ENCODE results near the gene CEP112. TPM values are rescaled to one million over a fixed set of nuclear protein-coding genes. Genes with fewer than 3 reads are reported as not detected.

CEP112 gene
- total and polyA plus RNA-seq, 2 of the 13 experiments (the other 11 are each of a cell fraction or from before 2014, with no cell fraction given) = 1.2 to 3.4 TPM

DNA sequence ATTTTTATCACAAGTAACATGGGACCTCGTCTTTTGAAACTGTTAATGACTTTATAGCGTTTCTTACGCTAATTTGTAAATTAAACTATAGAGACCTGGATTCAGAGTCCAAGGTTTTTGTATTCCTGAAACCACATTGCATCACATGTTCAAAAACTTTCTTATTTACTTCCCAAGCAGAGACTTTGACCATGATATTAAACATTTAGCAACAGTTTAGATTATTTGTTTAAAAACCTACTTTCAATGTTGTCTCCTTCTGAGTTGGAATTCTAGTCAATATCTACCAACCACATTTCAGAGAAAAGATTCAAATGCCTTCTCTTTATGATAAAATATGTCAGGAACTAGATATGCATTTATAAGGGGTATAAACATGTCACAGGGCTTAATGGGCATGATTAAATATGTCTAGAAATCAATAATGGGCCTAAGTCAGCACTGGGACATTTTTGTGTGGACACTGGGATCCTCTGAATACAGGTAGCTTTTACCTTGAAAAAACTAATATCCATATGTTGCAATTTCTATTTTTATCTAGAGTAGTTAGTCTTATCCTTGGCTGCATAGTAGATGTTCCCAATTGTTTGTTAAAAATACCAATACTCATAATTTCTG lies 43.6 kb upstream of the CEP112 start (continued):
- no peak for TF ChIP-seq ZBTB2 (CRISPR knock-in tag; IDR thresholded peaks at IDR 0.05; ENCODE audit: low read depth)
- TF ChIP-seq MEIS1 (CRISPR knock-in tag; IDR thresholded peaks at IDR 0.05; ENCODE audit: borderline replicate concordance) = no peak
- TF ChIP-seq THAP9 (CRISPR knock-in tag; IDR thresholded peaks at IDR 0.05; ENCODE audit: borderline replicate concordance) = no peak
- no peak for TF ChIP-seq AGO2 (optimal IDR thresholded peaks at IDR 0.05; ENCODE audit: low read depth, low read length)
- TF ChIP-seq TRIM24 (CRISPR knock-in tag; IDR thresholded peaks at IDR 0.05) = 0 out of 2 replicates have a peak, but pooled peaks have one; percentile 46
- TF ChIP-seq HOXD1 (CRISPR knock-in tag; IDR thresholded peaks at IDR 0.05) = 0 out of 2 replicates have a peak, but pooled peaks have one; percentile 23
- TF ChIP-seq, protein P1, sequence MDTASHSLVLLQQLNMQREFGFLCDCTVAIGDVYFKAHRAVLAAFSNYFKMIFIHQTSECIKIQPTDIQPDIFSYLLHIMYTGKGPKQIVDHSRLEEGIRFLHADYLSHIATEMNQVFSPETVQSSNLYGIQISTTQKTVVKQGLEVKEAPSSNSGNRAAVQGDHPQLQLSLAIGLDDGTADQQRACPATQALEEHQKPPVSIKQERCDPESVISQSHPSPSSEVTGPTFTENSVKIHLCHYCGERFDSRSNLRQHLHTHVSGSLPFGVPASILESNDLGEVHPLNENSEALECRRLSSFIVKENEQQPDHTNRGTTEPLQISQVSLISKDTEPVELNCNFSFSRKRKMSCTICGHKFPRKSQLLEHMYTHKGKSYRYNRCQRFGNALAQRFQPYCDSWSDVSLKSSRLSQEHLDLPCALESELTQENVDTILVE (CRISPR knock-in tag; IDR thresholded peaks at IDR 0.05) = no peak; the same call in 1 of the 2 replicates
- TF ChIP-seq DMAP1 (CRISPR knock-in tag; IDR thresholded peaks at IDR 0.05) = no peak
- TF ChIP-seq TCF7 (IDR thresholded peaks at IDR 0.05; ENCODE audit: low read depth) = peak; percentile 93
- TF ChIP-seq TSC22D2 (CRISPR knock-in tag; IDR thresholded peaks at IDR 0.05; ENCODE audit: borderline replicate concordance) = no peak
- TF ChIP-seq HOXA7 (CRISPR knock-in tag; IDR thresholded peaks at IDR 0.05) = no peak
- TF ChIP-seq, protein P2, sequence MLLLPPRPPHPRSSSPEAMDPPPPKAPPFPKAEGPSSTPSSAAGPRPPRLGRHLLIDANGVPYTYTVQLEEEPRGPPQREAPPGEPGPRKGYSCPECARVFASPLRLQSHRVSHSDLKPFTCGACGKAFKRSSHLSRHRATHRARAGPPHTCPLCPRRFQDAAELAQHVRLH (CRISPR knock-in tag; IDR thresholded peaks at IDR 0.05; ENCODE audit: borderline replicate concordance, low read depth) = no peak
- TF ChIP-seq NFIC (IDR thresholded peaks at IDR 0.05; ENCODE audit: low read length) = peak; percentile 97
- no peak for TF ChIP-seq ZNF207 (IDR thresholded peaks at IDR 0.05; ENCODE audit: borderline replicate concordance)
- no peak for TF ChIP-seq NFE2L2 (IDR thresholded peaks at IDR 0.05; ENCODE audit: low read length)
- TF ChIP-seq ZMAT5 (CRISPR knock-in tag; IDR thresholded peaks at IDR 0.05; ENCODE audit: borderline replicate concordance, low read depth) = no peak
- no peak for TF ChIP-seq ZNF670 (CRISPR knock-in tag; IDR thresholded peaks at IDR 0.05; ENCODE audit: borderline replicate concordance)
- no peak for TF ChIP-seq RBM22 (optimal IDR thresholded peaks at IDR 0.05; ENCODE audit: low read length)
- TF ChIP-seq NFYB (CRISPR knock-in tag; IDR thresholded peaks at IDR 0.05) = no peak
- 0 out of 2 replicates have a peak, but pooled peaks have one; percentile 28 for TF ChIP-seq ZBTB43 (CRISPR knock-in tag; conservative IDR thresholded peaks at IDR 0.05)
- TF ChIP-seq MBD4 (IDR thresholded peaks at IDR 0.05; ENCODE audit: borderline replicate concordance, low read length) = peak; percentile 81; the same call in 1 of the 2 replicates
- peak; percentile 61 for TF ChIP-seq POGZ (CRISPR knock-in tag; IDR thresholded peaks at IDR 0.05)
- TF ChIP-seq ZFP90 (CRISPR knock-in tag; IDR thresholded peaks at IDR 0.05; ENCODE audit: borderline replicate concordance) = 0 out of 2 replicates have a peak, but pooled peaks have one; percentile 6
- no peak for TF ChIP-seq MAFK (conservative IDR thresholded peaks at IDR 0.05 in 1 of 2, IDR thresholded peaks at IDR 0.05 in 1 of 2; ENCODE audit: low read length in 2 of 2)

All from HepG2 (cell line).